ENCODE results near the gene HGFAC.

HGFAC gene

DNA sequence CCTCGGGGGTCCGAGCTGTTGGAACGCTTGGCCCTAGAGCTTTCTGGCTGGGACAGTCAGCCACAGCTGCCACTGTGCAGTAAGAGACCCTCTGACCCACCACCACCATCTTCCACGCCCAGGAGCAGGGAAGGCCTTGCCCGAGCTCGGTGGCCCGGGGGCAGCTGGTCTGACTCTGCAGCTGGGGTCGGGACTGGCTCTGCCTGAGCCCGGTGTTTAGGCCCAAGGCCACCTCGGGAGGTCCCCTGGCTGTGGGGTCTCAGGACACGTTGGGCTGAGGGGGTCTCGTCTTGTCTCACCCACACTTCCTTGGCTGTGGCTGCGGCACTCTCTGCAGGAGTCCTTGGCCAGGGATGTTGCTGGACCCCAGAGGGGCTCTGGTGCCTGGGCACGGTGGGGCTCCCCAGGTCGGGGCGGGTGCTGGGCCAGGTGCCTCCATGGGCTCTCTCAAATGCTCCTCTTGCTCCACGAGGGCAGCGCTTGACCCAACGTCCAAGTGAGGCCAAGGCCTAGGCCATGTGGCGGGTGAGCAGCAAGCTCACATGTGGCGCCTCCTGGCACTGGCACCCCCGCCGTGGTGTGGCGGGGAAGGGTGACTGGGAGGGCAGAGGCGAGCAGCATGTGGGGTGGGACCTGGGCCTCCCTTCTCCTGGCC is 44.2 kb downstream of the HGFAC start:
- DNase-seq (ENCODE audit: low read depth, low spot score): no peak

DNA sequence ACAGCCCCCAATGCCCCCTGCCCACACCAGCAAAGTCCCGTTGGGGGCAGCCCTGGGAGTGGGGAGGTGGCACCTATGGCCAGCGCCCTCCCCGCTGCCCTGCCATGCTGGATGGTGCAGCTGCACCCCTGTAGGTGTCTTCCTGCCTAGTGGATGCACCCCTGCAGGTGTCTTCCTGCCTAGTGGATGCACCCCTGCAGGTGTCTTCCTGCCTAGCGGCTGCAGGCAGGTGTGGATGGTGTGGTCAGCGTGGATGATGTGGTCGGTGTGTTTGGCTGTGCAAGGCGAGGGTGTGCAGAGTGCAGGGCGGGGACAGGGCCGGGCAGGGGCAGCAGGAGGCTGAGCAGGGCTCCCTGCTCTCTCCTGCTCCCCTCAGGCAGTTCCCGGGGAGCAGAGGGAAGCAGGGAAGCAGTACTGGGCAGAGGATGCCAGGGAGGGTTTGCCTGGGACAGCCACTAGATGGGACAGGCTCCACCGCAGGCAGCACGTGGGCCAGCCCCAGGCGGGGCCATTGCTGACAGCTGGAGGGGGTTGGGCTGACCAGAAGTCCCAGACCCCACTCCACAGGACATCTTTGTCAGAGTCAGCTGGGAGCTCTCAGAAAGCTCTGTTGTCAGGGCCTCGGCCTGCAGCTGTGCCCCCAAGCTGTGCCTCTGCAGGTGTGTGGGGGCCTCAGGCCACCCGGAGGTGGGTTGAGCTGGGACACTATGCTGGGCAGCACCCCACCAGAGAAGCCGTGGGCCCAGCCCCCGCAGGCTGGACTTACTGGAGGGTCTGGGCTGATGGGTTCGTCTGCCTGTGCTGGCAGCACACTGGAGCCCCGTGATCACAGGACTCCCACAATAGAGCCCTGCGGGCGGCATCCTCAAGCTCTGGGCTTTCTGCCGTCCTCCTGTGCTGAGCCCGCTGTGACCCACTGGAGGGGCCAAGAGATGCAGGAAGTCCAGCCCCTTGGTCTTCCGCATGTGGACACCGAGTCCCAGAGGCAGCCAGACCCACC is 45.1 kb downstream of the HGFAC start:
- DNase-seq (ENCODE audit: low read depth, low spot score): no peak

DNA sequence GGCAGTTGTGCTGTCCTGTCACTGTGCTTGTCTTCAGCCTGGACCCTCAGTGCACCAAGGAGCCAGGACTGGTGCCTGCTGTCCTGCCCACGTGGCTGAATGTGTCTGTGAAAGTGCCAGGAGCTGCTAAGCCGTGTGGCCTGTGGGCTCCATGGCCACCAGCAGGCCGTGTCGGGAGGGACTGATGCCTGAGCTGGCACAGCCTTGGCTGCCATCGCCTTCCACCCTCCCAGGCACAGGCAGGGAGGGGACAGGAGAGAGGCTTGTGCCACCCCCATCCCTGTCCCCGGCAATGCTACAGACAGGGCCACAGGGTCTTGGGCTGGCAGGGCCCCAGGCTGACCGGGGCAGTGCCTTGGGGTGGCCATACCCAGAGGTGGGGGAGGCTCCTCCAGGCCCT is 46.1 kb downstream of the HGFAC start:
- DNase-seq (ENCODE audit: low read depth, low spot score): no peak

DNA sequence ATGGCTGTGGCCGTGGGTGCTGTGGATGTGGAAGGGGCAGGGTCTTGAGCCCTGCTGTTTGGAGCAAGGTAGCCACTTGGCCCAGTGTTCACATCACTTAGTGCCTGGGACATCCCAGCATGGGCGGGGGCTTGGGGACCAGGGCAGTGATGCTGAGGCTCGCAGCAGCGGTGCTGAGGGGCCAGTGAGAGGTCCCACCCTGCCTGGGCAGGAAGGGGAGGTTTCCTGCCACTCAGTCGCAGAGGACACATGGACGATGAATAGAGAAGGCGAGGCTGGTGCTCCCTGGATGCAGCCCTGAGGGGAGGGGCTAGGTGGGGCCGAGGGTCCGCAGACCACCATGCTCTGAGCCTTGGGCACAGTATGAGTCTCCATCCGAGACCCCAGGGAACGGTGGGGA is 47.1 kb downstream of the HGFAC start:
- no peak for DNase-seq (ENCODE audit: low read depth, low spot score)

DNA sequence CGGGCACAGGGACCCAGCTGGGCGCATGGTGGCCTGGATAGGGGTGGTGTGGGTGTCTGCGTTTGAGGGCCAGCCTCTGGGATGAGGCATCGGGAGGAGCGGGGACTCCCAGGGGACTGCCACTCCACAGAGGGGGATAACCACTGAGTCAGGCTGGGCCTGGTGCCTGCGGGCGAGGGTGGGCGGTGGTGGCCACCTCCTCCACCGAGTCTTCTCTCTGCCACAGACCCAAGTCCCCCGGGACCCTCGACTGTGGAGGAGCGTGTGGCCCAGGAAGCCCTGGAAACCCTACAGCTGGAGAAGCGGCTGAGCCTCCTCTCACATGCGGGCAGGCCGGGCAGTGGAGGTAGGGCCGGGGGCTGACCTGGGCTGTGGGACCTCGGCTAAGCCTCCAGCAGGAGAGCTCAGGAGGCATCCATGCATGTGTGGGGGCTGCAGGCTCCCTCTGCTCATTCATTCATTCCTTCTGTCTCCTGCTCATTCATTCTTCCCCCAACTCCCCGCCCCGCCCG is 47.7 kb downstream of the HGFAC start:
- no peak for DNase-seq (ENCODE audit: low read depth, low spot score)

DNA sequence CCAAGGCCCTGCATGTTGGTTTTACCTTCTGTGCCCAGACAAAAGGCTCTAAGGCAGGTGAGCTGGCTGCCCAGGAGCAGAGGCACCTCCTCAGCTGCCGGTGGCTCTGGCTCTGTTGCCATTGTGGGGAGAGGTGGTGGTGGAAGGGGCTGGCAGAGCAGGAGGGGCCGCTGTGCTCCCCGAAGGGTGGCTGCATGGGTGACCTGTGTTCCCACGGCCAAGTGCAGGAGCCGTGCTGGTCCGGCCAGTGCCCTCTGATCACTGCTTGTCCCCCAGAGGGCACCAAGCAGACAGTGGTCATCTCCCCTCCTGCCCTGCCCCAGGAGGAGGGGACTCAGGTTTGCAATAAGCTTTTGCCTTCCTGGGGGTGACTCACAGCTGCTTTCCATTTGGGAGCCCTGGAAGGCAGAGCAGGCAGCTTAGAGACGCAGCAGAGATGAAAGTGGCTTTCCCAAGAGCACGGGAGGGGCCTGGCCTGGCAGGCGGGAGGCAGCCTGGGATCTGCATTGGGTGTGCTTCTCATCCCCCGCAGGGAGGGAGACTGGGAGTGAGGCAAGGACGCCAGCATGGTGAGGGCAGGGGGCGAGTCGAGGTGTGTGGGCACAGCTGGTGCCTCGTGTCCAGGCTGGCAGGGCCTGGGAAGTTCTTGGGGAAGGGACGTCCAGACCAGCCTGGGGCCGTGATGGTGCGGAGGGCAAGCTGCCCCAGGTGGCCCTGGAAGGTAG is 50.1 kb downstream of the HGFAC start:
- DNase-seq (ENCODE audit: low read depth, low spot score): no peak

DNA sequence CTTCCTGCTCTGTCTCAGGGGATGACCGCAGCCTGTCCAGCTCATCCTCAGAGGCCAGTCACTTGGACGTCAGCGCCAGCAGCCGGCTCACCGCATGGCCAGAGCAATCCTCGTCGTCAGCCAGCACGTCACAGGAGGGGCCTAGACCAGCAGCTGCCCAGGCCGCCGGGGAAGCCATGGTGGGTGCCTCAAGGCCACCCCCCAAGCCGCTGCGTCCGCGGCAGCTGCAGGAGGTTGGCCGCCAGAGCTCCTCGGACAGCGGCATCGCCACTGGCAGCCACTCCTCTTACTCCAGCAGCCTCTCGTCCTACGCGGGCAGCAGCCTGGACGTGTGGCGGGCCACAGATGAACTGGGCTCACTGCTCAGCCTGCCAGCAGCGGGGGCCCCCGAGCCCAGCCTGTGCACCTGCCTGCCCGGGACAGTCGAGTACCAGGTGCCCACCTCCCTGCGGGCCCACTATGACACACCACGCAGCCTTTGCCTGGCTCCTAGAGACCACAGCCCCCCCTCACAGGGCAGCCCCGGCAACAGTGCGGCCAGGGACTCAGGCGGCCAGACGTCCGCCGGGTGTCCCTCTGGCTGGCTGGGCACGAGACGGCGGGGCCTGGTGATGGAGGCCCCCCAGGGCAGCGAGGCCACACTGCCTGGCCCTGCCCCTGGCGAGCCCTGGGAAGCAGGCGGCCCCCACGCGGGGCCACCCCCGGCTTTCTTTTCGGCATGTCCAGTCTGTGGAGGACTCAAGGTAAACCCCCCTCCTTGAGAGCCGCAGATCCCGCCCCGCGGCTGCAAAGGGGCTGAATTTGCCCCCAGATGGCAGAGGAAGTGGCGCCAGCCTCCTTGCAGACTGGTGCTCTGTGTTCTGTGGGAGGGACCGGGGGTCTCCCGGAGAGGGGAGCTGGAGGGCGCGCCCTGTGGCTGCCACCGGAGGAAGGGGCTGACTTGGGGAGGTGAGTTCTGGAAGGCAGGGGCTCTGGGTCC is 51.3 kb downstream of the HGFAC start:
- no peak for DNase-seq (ENCODE audit: low read depth, low spot score)

DNA sequence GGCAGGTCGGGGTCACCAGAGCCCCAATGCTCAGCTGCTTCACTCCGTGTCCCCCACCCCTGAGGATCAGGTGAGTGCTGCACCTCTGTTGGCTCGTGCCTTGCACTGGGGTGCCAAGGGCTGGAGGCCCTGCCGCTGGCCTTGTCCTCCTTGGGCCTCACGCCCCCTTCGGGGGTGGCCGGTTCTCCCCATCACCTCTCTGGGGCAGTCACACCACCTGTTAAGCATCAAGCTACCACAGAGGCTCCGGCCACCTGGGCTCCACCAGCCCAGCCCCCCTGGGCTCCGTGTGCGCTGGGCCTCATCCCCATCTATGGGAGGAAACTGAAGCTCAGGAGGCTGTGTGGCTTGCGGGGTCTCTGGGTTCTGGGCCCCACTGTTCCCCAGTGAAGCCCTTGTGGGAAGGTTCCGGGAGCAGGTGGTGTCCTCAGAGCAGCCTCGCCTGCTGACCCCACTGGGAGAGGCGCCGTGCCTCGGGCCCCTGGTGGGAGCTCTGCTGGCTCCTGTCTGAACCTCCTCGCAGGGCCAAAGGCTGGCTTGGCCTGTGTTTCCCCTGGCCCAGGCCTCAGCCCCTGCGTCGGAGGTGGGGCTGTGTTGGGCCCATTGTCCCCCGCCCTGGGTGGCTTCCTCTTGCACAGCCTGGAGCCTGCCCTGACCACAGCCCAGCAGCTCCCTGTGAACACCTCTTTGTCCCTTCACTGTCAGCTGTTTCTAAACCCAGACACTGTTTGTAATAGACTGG is 52.1 kb downstream of the HGFAC start:
- no peak for DNase-seq (ENCODE audit: low read depth, low spot score)

DNA sequence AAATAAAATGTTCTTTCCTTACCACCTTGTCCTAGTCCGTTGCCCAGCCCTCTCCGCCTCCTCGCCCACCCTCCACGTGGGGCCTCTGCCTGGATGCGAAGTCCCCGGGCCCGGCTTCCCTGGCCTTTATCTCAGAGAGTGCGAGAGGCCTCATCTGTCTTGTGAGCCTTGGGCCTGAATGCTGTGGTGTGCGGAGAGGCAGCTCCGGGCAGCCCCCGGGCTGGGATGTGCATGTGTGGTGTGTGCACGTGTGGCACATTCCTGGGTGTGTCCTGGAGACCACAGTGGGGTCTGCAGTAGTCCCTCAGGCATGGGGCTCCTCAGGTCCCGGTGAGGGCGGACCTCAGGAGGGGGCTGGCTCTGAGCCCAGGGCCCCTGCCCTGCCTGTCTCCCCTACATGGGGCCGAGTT is 52.7 kb downstream of the HGFAC start:
- no peak for DNase-seq (ENCODE audit: low read depth, low spot score)

DNA sequence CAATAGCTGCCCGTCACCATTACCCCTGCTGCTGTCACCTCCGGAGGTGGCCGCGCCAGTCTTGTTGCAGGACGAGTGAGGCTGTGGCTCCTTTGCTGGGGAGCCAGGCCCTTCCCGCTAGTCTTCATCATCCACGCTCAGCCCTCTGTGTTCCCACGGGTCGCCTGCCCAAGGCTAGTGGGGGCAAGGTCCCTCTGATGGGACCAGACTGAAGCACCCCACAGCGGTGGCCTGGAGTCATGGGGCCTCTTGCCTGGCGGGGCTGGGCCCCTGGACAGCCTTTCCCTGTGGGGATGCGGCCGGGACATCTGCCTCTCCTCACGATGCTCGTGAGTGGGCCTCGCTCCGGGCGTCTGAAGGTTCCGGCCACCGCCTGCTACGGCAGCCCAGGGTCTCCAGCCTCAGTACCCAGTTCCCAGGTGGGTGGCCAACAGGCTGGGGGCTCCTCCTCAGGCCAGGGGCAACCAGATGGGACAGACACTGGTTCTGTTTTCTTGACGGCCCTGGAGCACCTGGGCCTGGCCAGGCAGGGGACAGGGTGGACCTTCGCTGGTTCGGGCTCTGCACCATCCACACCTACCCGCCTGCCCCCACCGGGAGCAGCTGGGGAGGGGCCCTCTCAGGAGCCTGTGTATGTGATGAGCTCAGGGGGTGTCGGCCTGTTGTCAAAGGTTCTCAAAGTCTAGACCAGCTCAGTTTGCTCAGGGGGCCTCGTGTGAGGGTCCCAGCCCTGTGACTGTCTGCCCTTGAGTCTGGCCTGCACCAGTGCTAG is 53.6 kb downstream of the HGFAC start:
- DNase-seq (ENCODE audit: low read depth, low spot score): no peak

DNA sequence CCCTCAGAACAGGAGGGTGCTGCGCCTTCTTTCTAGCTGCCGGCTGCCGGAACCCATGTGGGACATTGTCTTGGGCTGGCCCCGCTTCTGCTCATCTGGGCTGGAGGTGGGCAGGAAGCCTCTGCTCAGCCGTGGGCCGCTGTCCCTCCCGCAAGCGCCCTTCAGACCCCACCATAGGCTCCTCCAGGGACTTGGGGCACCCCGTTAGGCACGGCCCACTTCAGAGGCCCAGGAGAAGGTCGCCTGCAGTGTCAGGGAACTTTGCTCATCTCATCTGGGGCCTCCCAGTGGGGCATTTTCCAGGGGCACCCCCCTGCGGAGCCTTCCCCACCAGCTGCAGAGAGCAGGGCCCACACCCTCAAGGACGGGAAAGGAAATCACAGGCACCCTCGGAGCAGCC is 54.3 kb downstream of the HGFAC start:
- no peak for DNase-seq (ENCODE audit: low read depth, low spot score)

DNA sequence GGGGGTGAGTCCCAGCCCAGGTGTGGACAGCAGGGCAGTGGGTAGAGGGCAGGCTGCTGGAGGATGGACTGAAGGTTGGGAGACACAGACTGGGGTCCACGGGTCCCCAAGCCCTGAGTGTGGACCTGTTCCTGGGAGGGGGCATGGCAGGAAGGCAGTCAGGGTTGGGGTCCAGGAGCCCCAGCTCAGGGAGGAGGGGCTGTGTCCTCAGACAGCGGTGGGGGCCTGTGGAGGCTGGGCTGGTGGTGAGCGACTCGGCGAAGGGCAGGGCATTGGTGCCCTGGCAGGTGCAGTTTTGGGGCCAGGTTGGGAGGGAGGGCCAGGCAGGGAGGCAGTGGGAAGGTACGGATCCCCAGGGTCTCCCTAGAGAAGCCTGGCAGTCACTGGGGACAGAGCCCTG is 55.3 kb downstream of the HGFAC start:
- no peak for DNase-seq (ENCODE audit: low read depth, low spot score)

DNA sequence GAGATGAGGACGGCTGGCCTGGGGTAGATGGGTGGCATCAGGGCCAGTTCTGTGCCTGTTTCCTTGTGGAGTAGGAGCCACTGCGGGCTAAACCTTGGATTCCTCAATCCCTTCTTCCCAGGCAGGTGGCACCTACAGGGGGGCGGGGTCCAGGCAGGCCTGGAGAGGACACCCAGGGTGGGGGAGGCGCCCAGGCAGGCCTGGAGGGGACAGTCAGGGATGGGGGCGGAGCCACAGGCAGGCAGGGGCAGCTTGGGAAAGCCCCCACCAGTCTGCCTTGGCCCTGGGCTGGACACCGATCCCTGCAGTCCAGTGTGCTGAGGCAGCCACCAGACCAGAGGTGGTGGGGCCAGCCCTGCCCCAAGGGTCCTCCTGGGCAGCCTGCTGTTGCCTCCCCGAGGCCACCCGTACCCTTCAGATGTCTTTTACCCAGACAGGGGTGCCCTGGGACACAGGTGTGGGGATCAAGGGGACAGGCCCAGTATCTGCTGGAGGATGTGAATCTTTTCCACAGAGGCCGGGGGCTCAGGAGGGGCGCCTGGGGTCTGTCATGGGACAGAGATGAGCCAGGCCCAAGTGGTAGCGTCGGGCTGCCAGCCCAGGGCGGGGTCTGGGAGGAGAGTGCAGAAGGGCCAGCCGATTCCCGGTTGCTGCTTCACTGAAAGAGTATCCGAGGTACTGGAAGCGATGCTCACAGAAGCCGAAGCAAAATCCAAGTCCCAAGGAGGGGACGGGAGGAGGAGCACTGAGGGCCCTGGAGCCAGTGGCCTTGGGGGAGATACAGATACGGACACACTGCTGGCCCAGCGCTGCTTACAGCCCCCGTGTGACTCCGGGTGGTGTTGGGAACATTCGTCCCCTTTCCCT is 56.0 kb downstream of the HGFAC start:
- DNase-seq (ENCODE audit: low read depth, low spot score): no peak

DNA sequence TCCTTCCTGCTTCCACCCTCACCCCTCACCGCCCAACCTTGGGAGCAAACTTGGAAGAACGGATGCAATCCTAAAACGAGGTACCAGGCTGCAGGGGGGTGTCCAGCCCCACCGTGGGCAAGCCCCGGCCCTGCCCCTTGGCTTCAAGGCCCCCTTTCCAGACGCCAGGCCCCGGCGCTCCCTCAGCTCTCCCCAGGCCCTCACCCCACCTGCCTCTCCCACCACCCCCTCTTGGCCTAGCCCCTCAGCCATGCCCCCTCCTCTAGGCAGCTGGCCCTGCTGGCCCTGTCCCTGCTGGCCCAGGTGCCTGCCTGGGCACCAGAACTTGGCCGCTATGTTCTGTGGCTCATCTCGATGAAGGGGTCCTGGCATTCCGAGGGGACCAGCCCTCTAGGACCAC is 56.6 kb downstream of the HGFAC start:
- no peak for DNase-seq (ENCODE audit: low read depth, low spot score)

Measured in smooth muscle cell of the brain vasculature (primary cell).